Sigmoid colon (tissue), 3 donors: ENCODE measurements around the gene CYB5A.

ENCODE experiments used
- CTCF ChIP-seq, 4 experiments: fragments of 450-650 bp in 3 of 4; fragments of 200-600 bp in 1 of 4; IDR thresholded peaks; one replicate each; pipeline ENCODE4 v1.5.1; 2016 to 2019; ENCODE audit warnings: antibody characterized with exemption in 4 of 4, mild to moderate bottlenecking in 3 of 4, moderate library complexity in 2 of 4
- POLR2A ChIP-seq, 2 donors: fragments of 450-650 bp; IDR thresholded peaks; one replicate each; pipeline ENCODE4 v1.6.1; 2016; ENCODE audit warnings: antibody characterized with exemption in 2 of 2, mild to moderate bottlenecking in 2 of 2, moderate library complexity in 2 of 2

- TF ChIP-seq POLR2A (IDR thresholded peaks at IDR 0.05): no peak
- no peak for TF ChIP-seq CTCF (IDR thresholded peaks at IDR 0.05)
Observed at GRCh38 chr18:74248189-74248588, 43.6 kb downstream of the CYB5A start.
